ENCODE measurements around the gene PCSK6. TPM values are rescaled to one million over a fixed set of nuclear protein-coding genes. Genes with fewer than 3 reads are reported as not detected.
A peak's percentile ranks its signal among the peaks of the same experiment; 100 is the strongest.

Gene PCSK6
- total RNA-seq, 1 donor: 0.54 TPM

GRCh38 chr15:101523560-101523940 lies 34.0 kb upstream of the PCSK6 start:
- DNase-seq (ENCODE audit: low read depth in 2 of 3, low spot score in 2 of 3): no peak

GRCh38 chr15:101522621-101523559 lies 33.4 kb upstream of the PCSK6 start:
- no peak for DNase-seq (ENCODE audit: low read depth in 2 of 3, low spot score in 2 of 3)

GRCh38 chr15:101522091-101522490 lies 32.6 kb upstream of the PCSK6 start:
- no peak for DNase-seq (ENCODE audit: low read depth in 2 of 3, low spot score in 2 of 3)

GRCh38 chr15:101521591-101521990 lies 32.1 kb upstream of the PCSK6 start:
- peak in 2 of 3 donors; percentile 35 to 80 for DNase-seq (ENCODE audit: low read depth in 2 of 3, low spot score in 2 of 3)

GRCh38 chr15:101521069-101521468 lies 31.6 kb upstream of the PCSK6 start:
- no peak for DNase-seq (ENCODE audit: low read depth in 2 of 3, low spot score in 2 of 3)

- no peak for DNase-seq (ENCODE audit: low read depth in 2 of 3, low spot score in 2 of 3)
Observed at GRCh38 chr15:101520395-101520794, 30.9 kb upstream of the PCSK6 start.

- DNase-seq (ENCODE audit: low read depth in 2 of 3, low spot score in 2 of 3): no peak
Observed at GRCh38 chr15:101517504-101517903, 28.0 kb upstream of the PCSK6 start.

- no peak for DNase-seq (ENCODE audit: low read depth in 2 of 3, low spot score in 2 of 3)
Observed at GRCh38 chr15:101514318-101514717, 24.8 kb upstream of the PCSK6 start.

- DNase-seq (ENCODE audit: low read depth in 2 of 3, low spot score in 2 of 3): no peak
Observed at GRCh38 chr15:101511717-101512116, 22.2 kb upstream of the PCSK6 start.

GRCh38 chr15:101510212-101511197 lies 21.0 kb upstream of the PCSK6 start:
- no peak for DNase-seq (ENCODE audit: low read depth in 2 of 3, low spot score in 2 of 3)

- DNase-seq (ENCODE audit: low read depth in 2 of 3, low spot score in 2 of 3): no peak
Observed at GRCh38 chr15:101509279-101509678, 19.8 kb upstream of the PCSK6 start.

- no peak for DNase-seq (ENCODE audit: low read depth in 2 of 3, low spot score in 2 of 3)
Observed at GRCh38 chr15:101506491-101506890, 17.0 kb upstream of the PCSK6 start.

GRCh38 chr15:101505610-101506337 lies 16.3 kb upstream of the PCSK6 start:
- no peak for DNase-seq (ENCODE audit: low read depth in 2 of 3, low spot score in 2 of 3)

- DNase-seq (ENCODE audit: low read depth in 2 of 3, low spot score in 2 of 3): no peak
Observed at GRCh38 chr15:101504866-101505609, 15.5 kb upstream of the PCSK6 start.

GRCh38 chr15:101504373-101504772 lies 14.9 kb upstream of the PCSK6 start:
- no peak for DNase-seq (ENCODE audit: low read depth in 2 of 3, low spot score in 2 of 3)

- DNase-seq (ENCODE audit: low read depth in 2 of 3, low spot score in 2 of 3): no peak
Observed at GRCh38 chr15:101503296-101503599, 13.7 kb upstream of the PCSK6 start.

- no peak for DNase-seq (ENCODE audit: low read depth in 2 of 3, low spot score in 2 of 3)
Observed at GRCh38 chr15:101502572-101503295, 13.2 kb upstream of the PCSK6 start.

- peak; percentile 9 to 72 (median 69) for DNase-seq (ENCODE audit: low read depth in 2 of 3, low spot score in 2 of 3)
Observed at GRCh38 chr15:101501703-101502373, 12.3 kb upstream of the PCSK6 start.

Data from hematopoietic multipotent progenitor cell (in vitro differentiated cells).